Measurements from ENCODE around the gene ALX3.

DNA sequence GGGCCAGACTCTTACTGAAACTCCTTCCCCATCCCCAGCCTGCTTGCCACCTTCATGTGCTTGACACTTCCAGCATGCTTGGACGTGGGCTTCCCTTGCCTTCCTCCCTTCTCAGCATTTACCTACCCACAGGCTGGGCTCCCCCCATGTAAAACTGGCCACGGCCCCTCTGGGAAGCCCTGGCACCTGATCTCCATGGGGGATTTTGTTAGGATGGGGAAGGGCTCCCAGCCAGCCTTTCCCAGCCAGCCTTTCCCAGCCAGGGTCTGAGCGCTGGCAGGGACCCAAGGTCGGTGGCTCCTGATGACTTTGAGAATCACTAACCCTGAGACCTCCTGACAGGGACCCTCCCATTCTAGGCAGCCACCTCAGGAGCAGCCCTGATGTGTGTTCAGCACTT is 6.7 kb downstream of the ALX3 start:
- TF ChIP-seq, protein P1, sequence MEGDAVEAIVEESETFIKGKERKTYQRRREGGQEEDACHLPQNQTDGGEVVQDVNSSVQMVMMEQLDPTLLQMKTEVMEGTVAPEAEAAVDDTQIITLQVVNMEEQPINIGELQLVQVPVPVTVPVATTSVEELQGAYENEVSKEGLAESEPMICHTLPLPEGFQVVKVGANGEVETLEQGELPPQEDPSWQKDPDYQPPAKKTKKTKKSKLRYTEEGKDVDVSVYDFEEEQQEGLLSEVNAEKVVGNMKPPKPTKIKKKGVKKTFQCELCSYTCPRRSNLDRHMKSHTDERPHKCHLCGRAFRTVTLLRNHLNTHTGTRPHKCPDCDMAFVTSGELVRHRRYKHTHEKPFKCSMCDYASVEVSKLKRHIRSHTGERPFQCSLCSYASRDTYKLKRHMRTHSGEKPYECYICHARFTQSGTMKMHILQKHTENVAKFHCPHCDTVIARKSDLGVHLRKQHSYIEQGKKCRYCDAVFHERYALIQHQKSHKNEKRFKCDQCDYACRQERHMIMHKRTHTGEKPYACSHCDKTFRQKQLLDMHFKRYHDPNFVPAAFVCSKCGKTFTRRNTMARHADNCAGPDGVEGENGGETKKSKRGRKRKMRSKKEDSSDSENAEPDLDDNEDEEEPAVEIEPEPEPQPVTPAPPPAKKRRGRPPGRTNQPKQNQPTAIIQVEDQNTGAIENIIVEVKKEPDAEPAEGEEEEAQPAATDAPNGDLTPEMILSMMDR (IDR thresholded peaks at IDR 0.05), result no peak
- TF ChIP-seq POLR2A (IDR thresholded peaks at IDR 0.05), result no peak
